ENCODE results near the gene MAMDC2.

GRCh38 chr9:70255486-70255885 is 211.8 kb downstream of the MAMDC2 start:
- TF ChIP-seq YY1 (IDR thresholded peaks at IDR 0.05; ENCODE audit: insufficient read depth, insufficient read length) (no peak), ZNF274 (IDR thresholded peaks at IDR 0.05; ENCODE audit: low read depth, low read length) (no peak)
